ENCODE data around the gene FAM180B.

The FAM180B gene

DNA sequence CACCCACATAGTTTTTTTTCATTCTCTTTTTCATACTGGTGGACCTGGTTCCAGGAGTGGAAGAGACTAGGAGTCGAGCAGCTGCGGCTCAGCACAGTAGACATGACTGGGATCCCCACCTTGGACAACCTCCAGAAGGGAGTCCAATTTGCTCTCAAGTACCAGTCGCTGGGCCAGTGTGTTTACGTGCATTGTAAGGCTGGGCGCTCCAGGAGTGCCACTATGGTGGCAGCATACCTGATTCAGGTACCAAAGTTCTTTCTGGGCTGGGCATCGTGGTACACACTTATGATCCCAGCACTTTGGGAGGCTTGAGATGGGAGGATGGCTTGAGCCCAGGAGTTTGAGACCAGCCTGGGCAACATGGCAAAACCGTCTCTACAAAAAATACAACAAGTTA, 16.8 kb upstream of the FAM180B start:
- no peak for DNase-seq

DNA sequence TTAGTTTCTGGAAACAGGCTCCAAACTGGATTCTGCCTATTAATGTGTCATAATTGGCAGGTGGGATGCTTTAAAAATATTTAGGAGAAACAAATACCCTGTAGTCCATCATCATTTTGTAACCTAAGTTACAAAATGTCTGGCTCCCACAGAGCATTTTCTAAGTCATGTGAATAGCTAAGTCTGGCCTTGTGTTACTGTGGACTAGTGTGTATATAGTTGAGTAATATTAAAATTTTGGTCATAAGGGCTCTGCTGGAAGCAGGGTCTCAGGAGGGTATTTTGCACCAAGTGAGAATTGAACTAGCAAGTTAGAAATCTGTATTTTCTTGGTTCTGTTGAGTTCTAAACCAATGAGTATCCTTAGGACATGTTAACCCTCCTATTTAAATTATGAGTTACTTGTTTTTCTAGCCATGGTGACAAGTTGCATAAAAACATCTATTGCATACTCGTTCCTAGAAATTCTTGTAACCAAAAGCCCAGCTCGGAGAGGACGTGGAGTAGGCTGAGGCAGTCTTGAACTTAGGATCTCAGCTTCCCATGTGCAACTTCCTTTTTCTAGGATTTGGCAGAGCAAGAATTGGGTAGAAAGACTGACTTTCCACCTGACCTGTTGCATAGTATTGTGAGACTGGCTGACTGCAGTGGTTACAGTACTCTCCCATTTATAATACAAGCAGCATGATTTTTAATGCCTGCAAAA, 15.7 kb upstream of the FAM180B start:
- no peak for DNase-seq

DNA sequence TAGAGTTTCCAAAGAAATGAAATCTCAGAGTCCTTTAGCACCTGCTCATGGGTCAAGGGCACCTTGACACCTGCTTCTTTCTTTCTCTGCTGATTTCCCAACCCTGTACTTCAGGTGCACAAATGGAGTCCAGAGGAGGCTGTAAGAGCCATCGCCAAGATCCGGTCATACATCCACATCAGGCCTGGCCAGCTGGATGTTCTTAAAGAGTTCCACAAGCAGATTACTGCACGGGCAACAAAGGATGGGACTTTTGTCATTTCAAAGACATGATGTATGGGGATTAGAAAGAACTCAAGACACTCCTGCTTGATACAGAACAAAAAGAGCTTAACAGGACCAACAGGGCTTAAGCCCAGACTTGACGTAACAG, 15.1 kb upstream of the FAM180B start:
- no peak for DNase-seq

DNA sequence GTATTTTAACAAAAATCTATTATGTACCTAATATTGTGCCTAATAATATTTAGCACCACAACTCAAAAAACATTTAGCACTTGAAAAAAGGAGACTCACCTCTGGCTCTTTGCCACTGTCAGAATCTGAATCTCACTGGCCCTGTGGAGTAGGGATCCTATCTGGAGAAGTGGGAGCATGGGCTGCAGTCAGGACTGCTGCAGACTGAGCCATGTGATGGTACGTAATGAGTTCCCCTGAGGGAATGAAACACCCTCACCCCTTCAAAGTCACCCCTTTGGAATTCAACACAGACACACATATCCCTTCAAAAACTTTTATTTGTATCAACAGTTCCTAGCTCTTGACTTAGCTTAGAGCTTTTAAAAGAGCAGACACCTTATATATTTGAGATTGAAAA, 14.6 kb upstream of the FAM180B start:
- no peak for DNase-seq

DNA sequence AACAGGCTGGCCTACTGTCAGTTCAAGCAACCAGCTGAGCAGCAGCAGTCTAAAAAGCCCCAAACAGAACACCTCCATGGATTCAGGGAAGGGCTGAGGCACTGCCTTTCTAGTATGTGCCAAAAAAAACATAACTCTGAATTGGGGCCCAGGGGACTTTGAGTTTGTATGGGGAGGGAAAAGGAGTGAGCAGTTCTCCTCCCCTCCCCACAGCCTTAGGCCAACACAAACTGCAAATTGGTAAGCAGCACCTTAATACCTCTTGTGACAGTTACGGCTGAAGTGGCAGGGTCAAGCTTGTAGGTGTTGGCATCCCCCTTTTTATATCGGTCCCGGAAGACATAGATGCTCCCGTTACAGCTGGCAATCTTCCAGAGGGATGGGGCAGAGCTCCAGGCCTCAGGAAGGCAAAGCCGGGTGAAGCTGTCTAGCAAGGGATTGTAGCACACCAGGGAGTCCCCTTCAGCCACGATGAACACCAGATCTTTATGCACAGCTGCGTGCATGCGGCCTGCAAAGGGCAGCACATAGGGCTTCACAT, 13.7 kb upstream of the FAM180B start:
- DNase-seq: no peak

DNA sequence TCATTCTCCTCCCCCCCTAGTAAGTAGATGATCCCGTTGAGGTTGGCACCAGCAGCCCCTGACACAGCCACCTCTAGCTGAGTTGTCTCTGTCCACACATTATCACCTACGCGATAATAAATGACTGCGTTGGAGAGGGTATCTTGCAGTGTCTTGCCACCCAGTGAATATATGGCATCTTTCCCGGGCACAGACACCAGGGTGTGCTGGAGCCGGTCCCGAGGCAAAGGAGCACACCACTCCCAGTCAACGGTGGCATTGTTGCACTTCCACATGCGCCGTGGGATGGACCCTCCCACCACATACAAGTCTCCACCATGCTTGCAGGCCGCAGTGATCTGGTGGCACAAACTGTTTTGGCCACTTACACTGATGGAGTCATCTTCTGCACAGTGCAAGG, 13.2 kb upstream of the FAM180B start:
- no peak for DNase-seq

DNA sequence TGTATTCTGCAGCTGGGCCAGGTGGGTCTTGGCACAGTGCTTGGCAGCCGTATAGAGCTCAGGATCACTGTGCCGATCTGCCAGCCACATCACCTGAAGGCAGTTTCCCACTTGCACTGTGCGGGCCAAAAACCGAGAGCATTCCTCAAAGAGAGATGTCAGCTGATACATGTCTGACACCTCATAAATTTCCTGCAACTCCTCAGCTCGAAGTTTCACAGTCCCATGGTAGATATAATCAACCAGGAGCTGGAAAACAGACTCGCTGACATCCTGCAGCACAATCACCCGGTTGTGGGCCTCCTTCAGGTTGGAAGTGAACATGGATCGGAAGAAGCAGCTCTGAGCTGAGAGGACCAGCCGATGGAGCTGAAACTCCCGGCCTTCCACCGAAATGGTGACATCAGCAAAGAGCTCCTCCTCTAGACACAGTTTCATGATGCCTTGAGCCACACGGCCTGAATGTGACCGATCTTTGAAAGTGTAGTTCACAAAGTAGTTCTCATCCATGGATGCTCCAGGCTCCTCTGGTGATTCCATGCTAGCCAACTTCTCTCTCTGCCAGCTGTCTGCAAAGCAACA, 8.9 kb upstream of the FAM180B start:
- no peak for DNase-seq

DNA sequence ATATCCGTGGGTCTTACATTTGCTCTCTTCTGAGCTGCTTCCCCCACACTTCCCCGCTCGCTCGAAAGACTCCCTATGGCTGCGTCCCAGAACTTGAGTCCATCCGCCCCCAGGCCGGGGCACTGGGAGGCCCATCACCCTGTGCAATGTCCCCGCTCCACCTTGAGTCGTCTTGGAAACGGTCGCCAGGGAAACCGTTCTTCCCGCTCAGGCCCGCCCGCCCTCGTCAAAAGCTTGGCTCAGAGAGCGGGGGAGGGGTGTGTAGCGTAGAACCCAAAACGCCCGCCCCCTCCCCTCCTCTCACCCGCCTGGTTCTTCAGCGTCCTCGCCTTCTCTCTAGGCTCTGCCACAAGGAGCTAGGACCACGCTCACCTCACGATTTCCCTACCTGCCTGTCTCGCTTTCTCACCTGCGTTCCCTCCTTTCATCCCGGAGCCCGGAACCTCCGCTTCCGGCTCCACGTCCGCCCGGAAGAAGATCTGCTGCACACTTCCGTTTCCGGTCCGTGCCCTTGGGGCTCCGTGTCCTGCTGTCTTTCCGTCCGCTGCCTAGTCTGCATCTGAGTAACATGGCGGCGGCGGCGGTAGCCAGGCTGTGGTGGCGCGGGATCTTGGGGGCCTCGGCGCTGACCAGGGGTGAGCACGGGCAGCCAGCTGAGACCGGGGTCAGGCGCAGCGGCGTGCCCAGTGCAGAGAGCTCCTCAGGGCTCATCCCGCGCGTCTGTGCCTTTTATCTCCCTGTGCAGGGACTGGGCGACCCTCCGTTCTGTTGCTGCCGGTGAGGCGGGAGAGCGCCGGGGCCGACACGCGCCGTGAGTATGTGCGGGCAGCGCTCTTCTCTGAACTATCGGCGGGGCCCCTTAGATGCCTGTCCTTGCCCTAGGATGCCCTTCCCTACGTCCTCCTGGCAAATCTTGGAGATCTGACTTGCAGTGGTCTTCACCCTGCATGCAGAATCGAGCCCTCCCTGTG, 7.7 kb upstream of the FAM180B start, which contains the start of the genes KBTBD4 and NDUFS3:
Gene KBTBD4 (minus strand): TSS at position 447 of the 971 bp plus-strand sequence. CDS start 19 bp downstream, at position 428.
Gene NDUFS3 (plus strand): TSS at position 551 of the 971 bp plus-strand sequence. CDS start 18 bp downstream, at position 569.
- DNase-seq: peak; percentile 85 to 87

DNA sequence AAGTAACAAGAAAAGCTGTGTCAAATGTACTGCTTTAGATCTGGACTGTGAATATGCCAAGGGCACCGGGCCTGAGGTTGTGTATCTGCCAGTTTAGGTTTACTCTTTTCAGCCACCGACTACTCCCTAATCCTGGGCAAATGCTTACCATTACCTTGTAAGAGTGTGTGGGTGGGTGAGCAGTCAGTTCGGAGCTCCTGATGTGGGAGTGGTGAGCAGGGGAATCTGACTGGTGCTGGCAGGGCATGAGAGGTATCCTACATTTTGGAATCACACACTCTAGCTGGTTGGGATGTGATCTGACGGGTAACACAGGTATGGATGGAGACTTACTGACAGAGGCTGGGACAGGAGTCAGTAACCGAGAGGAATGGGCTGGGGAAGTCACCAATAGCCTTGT, 2.6 kb upstream of the FAM180B start:
- DNase-seq: no peak

DNA sequence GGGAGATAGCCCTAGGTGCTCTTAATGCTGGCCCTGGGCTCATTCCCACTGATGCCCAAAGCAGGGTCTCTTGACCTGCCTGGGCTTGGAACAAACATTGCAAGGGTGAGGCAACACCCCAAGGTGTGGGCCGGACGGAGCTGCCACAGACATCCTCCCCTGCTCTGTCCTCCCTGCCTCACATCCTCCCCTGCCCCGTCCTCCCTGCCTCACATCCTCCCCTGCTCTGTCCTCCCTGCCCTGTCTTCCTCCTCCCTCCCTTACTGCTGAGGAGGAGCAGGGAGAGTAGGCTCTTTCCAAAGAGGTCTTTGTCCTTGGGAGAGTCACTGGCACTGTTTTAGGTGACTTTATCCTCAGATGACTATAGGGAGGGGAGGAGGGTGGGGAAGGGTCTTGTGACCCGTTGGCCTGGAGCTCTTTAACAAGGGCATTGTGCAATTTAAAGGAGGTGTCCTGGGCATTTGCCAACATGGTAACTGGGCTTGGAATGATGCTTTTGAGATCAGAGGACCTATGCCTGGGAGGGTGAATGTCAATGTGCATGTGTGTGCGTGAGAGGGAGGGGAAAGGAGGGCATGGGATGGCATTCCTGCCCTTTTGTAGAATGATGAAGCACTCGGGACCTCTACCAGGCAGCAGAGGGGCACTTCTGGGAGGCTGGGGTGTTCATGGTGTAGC, 700 bp downstream of the FAM180B start:
- DNase-seq: no peak

DNA sequence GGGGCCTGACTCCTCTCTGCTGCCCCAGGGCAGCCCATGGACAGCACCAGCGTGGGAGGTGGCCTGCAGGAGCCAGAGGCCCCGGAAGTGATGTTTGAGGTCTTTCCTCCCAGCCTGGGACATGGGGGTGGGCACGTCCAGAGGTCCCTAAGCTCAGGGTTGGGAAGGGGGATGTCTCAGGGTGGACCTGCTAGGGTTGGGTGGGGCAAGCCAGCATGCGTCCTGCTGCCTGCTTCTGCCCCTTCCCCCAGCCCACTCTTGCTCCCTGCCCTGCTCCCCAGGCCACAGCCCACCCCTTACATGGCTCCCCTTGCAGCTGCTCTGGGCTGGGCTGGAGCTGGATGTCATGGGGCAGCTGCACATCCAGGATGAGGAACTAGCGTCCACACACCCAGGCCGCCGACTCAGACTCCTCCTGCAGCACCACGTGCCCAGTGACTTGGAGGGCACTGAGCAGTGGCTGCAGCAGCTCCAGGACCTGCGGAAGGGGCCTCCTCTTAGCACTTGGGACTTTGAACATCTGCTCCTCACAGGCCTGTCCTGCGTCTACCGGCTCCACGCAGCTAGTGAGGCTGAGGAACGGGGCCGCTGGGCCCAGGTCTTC, 1.3 kb downstream of the FAM180B start:
- DNase-seq: no peak

DNA sequence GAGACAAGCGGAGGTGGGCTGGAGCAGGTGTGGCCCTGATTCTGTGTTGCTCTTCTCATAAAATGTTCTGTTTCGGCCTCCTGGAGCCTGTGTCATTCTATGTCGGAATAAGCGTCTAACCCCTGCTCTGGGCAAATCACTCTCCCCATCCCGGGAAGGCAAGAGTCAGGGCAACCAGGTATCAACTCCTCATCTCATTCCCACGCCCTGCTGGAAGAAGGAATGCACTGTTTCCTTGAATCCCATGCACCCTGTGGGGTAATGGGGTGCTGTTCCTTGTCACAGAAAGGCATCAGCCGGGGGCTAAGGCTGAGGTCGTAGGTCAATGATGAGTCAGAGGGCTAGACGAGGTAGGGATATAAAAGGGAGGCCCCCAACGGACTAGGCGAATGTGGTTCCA, 2.6 kb downstream of the FAM180B start:
- no peak for DNase-seq

DNA sequence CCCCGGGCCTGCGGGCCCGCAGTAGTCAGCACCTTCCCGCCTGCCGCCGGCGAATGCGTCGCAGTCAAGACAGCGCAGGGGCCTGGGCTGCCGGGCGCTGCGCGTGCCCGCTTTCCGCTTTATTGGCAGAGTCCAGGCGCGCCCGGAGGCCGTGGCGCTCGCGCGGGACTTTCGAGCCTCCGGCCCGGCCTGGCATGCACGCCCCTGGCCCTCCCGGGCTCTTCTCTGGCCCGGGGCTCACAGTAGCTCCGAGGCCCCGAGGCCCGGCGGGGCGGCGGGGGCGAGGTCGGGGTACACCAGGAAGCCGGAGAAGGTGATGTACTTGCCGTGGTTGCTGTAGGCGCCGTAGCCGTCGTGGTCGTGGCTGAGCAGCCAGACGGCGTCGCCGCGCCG, 3.1 kb downstream of the FAM180B start:
- DNase-seq: no peak

DNA sequence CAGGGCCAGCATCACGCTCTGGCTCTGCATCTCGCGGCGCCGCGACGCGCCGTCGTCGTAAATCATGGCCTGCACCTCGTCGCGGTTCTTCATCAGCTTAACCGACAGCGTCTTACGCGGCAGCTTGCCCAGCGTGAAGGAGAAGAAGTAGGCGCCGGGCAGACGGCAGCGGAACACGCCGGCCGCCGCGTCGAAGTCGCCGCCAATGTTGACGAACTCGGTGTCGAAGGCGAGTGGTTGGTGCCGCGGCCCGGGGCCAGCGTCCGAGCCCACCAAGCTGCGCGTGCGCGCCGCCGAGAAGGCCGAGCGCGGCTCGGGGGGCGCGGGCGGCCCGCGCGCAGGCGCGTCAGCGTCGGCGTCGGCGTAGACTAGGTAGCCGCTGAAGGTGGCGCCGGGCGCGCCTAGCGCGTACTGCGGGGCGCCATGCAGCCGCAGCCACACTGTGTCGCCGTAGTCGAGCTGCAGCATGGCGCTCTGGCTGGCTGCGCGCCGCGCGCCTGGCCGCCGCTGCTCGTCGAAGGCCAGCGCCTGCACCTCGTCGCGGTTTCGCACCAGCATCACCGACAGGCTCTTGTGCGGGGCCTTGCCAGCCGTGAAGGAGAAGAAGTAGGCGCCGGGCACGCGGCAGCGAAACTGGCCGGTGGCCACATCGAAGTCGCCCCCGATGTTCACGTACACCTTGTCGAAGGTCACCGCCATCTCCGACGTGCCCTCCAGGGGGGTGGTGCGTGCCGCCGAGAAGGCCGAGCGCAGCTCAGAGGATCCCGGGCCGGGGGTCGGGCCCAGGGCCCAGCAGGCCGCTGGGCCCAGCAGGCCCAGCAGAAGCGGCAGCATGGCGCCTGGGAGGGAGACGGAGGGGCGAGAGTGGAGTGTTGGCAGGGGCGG, 3.7 kb downstream of the FAM180B start:
- DNase-seq: no peak

DNA sequence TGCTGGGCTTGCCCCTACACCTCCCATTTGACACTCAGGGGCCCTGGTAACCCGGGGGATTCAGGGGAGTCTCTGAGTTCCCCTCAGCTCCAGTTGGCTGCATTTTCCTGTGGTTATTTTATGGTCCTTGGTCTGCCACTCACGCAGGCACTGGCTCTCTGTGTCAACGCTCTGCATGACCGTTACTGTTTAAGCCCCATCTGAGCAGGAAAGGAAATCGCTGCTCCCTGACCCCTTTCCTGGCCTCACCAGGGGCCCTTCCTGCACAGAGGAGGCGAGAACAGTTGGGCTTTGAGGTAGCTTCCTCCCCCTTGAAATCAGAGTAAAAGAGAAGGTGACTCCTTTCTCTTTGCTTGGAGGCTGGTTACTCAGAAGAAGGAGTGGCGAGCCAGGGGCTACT, 5.3 kb downstream of the FAM180B start:
- DNase-seq: no peak

DNA sequence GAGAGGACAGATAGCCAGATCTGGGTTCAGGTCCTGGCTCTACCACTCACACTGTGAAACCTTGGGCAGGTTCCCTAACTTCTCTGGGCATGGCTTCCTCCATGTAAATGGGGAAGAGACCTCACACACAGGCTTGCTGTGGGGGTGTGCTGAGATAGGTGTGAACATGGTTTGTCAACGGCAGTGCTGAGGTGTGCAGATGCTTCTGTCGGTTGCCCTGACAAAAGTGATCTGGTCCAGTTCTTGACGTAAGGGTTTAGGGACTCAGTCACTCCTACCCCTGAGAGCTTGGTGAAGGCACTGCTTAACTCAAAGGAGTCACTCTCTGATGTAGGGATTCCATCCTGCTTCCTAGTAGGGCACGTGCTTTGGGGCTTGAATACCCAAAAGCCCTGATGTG, 5.8 kb downstream of the FAM180B start:
- no peak for DNase-seq

DNA sequence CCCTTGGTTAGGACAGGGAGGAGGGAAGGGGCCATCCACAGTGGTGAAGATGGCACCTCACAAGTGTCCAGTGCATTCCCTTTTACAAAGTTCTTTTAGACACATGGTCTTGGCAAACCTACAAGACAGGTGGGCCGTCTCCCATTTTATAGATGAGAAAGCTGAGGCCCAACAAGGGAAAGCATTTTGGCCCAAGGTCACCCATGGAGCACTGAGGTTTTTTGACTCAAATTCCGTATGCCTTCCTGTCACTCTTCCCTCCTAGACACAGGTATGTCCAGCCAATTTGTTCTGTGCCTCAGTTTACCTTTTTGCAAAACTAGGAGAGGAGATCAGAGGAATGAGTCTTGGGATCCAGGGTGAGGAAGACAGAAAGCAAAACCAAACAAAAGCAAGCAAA, 6.5 kb downstream of the FAM180B start:
- DNase-seq: no peak

DNA sequence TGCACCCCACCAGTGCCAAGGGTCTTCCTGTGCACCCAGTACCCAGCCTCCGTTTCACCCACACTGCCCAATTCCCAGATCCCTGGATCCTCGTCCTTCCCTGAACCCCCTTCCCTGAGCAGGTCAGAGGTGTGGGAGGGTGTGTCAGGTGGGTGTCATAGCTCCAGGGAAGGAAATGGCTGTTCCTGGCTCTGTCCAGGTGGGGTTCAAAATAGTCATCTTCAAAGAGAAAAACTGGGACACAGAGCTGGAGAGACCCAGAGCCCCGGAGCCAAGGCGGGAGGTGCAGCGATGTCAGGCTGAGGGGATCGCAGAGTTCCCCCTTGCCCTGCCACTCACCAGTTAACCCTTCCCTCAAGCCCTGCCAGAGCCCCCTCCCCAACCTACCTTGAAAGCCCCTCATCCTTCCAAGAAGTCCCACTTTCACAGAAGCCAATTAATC, 7.0 kb downstream of the FAM180B start:
- no peak for DNase-seq

DNA sequence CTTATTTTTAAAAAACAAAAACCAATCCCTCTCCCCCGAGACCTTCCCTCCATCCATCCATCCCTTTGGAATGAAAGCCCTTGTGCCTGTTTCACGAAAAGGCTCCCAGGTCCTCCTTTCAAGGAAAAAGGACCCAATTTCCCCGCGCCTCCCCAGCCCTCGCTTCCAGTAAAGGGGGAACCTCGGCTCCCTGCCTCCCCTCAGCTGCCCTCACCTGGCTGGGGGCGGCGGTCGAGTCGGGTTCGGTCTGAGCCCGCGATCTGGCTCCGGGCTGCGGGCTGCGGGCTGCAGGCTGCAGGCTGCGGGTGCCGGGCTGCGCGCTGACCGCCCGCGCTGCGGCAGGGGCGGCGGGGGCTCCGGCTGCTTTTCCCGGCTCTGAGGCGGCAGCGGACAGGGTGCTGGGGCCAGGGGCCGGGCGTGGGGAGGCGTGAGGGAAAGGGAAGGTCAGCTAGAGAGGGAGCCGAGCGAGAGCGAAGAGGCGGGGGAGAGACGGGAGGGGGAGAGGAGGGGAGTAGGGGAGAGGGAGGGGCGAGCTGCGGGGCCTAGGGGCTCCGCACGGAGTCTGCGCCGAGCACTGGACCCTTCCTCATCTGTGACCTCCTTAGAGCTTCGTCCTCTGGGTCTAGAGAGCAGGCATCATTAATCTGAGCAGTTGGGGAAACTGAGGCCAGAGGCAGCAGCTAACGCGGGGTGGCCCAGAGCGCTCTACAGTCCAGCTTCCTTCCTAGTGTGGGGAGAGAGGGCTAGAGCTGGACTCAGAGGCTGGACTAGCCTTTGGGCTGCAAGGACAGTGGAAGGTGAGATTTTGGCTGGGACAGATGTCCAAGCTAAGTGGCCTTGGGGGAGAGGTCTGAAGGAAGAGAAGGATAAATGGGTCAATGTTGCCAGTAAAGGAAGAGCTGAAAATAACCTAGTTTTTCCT, 7.7 kb downstream of the FAM180B start, which contains the start of gene C1QTNF4:
Gene C1QTNF4 (minus strand): TSS at position 478 of the 922 bp plus-strand sequence. CDS start 3,601 bp downstream, outside the sequence.
- no peak for DNase-seq

DNA sequence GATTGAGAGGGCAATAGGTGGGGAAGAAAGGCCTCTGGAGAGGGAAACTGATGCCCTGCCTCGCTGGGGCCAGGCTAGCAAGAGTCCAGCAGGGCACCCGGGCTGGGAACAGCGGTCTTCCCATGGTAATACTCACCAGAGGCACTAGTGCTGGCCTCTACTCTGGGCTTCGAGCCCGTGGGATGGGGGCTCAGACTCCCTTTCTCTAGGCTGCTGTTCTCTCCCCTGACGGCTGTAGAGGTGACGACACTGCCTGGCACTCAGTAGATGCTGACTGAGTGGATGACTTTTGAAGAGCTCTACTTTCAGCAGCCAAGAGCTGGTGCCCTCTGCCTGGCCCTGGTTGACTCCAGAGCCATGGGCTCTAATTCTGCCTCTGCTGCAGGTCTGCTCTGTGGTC, 8.6 kb downstream of the FAM180B start:
- DNase-seq: no peak

Measured in activated CD4-positive, alpha-beta T cell treated with anti-CD3 and anti-CD28 coated beads for 4 hours (primary cell).